ENCODE data around the gene PARP12.
"Not testable (repeated sequence)": the region's sequence is repeated elsewhere in the genome, so short reads cannot be mapped to it uniquely, and the experiment has no call there.

PARP12 gene, protein sequence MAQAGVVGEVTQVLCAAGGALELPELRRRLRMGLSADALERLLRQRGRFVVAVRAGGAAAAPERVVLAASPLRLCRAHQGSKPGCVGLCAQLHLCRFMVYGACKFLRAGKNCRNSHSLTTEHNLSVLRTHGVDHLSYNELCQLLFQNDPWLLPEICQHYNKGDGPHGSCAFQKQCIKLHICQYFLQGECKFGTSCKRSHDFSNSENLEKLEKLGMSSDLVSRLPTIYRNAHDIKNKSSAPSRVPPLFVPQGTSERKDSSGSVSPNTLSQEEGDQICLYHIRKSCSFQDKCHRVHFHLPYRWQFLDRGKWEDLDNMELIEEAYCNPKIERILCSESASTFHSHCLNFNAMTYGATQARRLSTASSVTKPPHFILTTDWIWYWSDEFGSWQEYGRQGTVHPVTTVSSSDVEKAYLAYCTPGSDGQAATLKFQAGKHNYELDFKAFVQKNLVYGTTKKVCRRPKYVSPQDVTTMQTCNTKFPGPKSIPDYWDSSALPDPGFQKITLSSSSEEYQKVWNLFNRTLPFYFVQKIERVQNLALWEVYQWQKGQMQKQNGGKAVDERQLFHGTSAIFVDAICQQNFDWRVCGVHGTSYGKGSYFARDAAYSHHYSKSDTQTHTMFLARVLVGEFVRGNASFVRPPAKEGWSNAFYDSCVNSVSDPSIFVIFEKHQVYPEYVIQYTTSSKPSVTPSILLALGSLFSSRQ

DNA sequence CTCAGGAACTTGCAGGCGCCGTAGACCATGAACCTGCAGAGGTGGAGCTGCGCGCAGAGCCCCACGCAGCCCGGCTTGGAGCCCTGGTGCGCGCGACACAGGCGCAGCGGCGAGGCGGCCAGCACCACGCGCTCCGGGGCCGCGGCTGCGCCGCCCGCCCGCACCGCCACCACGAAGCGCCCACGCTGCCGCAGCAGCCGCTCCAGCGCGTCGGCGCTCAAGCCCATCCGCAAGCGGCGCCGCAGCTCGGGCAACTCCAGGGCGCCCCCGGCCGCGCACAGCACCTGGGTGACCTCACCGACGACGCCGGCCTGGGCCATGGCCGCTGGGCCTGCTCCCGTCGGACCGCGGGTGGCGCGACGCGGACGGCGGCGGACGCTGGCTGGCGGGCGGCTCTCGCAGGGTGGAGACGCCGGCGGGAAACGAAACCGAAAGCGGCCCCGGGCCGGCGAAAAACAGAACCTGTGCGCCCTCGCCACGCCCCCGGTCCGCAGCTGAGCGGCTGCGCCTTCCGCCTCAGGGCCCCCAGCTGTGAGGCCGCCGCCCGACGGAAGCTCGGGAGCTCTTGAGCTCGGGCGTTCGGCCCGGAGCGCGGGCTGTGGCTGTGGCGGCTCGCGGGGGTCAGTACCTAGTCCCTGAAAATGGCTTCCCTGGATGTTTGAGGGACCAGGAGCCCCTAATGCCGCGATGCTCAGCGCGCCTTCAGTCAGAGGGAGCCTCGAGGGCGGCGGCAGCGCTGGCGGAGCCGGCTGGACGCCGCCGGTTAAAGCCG, at the start of gene PARP12:
Gene PARP12, minus strand, starts transcription at position 424 of the 772 bp plus-strand sequence. Its CDS starts 104 bp downstream, at position 320.
- peak; percentile 84 for DNase-seq

DNA sequence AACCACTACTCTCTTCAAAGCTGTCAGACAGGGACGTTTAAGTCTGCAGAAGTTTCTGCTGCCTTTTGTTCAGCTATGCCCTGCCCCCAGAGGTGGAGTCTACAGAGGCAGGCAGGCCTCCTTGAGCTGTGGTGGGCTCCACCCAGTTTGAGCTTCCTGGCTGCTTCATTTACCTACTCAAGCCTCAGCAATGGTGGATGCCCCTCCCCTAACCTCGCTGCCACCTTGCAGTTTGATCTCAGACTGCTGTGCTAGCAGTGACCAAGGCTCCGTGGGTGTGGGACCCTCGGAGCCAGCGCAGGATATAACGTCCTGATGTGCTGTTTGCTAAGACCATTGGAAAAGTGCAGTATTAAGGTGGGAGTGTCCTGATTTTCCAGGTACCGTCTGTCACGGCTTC, 46.0 kb upstream of the PARP12 start:
- not testable (repeated sequence) for DNase-seq

DNA sequence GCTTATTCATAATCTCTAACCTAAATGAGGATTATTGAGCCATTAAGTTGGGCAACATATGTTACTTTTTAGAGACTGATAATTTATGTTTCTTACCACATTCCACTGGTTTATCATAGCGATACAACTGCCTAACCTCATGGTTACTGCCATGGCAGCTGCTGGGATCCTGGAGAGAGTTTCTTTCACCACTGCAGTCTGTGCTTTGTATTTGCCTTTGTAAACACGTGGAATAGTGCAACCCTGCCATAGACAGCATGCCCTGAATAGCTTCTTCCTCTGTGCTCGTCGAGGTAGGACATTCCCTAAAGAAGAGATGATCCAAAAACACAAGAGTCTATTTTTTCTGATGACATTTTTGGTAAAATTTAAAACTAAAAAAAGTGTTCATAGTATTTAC, 33.7 kb upstream of the PARP12 start:
- DNase-seq, result no peak

DNA sequence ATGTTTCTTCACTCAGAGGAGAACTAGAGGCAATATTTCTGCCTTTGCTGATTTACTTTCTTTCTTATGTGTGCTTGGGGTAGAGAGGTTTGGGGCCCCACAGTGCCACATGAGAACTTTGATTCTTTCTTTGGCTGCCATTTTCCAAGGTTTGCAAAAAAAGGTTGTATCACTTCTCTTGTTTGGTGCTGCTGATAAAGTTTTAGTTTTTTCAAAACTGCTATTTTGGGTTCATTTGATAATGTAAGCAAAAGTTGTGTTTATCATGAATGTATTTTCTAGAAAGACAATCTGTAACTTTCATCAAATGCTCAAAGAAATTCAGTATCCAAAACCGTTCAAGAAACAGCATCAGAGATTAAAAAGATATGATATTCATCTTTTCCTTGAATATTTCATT, 30.6 kb upstream of the PARP12 start:
- no peak for DNase-seq

DNA sequence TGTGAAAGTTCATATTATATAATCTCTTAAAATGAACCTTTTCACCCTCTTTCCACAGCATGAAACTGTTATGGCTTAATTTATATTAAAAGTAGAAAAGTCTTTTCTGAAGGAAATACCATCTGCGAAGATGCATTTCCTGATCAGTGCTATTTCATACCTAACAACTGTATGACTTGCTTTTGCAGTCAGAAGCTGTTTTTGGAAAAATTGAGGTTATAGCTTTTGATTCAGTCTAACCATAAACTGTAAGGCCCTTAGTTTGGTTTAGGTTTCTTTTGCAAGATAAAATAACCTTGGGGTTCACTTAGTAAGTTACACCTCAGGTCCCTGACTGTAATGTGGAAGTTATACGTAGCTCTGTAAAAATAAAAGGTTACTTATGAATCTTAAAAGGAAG, 22.7 kb upstream of the PARP12 start:
- DNase-seq, result no peak

DNA sequence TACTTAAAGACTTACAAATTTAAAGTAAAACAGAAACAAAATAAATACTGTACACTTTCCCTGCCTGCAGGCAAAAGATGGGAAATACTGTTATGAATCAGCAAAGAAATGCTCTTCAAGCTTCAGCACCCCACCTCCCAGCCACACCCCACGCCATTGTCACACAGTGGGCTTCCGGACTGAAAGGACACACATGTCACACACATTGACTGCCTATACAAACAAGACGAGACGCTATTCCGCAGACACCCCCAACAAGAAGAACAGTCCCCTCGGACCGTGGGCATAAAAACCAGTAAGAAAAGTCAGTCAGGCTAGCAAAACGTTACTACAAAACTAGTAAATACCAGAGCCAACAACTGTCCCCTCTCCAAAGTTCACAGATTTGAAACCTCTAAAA, 22.2 kb upstream of the PARP12 start:
- no peak for DNase-seq

DNA sequence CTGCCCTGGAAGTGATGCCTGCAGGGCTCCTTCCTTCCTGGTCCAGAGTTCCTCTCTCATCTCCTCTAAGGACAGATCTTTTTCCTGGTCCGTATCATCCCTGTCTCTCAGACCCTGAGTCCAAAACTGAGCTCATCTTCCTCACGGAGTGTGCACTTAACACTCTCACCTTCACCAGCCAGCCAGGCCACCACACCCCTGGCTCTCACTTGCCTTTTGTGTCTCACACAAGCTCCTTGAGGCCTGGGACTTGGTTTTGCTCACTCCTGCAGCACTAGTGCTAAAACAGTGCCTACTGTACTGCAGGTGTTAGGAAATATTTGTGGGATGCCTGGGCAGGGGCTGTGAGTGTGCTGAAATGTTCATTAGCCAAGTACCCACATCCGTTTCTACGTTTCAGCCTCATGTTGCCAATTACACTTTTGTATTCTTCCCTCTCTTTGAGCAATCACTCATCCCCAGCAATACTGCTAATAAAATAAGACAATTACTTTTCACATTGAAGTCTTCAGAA, 21.4 kb upstream of the PARP12 start:
- no peak for DNase-seq

DNA sequence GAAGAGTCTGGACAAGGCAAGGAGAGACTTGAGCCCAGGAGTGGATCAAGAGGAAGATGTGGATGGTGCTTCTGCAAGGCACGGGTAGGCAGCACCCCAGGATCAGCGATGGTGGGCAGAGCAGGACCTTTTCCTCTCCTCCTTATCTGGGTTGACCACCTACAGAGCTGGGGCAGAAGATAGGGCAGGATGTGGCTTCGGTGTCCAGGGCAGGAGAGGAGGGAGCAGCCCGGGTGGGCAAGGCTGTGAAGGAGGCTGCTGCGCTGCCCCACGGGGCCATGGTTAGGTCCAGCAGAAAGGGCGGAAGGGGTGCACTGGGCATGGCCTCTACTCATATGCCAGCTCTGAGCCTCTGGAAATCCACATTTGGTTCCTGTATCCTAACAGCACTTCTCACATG, 20.0 kb upstream of the PARP12 start:
- no peak for DNase-seq

DNA sequence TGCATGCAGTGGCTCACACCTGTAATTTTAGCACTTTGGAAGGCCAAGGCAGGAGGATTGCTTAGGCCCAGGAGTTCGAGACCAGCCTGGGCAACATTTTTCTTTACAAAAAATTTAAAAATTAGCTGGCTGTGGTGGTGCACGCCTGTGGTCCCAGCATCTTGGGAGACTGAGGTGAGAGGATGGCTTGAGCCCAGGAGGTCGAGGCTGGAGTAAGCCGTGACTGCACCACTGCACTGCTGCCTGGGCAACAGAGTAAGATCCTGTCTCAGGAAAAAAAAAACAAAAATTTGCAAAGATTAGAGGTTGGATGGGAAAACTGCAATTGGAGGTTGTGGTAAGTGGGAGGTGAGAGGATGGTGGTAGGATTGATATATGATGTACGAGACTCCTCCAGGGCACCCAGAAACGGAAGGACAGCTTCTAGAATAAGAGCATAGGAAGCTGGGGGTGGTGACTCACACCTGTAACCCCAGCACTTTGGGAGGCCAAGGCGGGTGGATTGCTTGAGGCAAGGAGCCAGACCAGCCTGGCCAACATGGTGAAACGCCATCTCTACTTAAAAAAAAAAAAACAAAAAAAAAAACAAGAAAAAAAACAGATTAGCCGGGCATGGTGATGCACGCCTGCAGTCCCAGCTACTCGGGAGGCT, 19.1 kb upstream of the PARP12 start:
- DNase-seq, result no peak

DNA sequence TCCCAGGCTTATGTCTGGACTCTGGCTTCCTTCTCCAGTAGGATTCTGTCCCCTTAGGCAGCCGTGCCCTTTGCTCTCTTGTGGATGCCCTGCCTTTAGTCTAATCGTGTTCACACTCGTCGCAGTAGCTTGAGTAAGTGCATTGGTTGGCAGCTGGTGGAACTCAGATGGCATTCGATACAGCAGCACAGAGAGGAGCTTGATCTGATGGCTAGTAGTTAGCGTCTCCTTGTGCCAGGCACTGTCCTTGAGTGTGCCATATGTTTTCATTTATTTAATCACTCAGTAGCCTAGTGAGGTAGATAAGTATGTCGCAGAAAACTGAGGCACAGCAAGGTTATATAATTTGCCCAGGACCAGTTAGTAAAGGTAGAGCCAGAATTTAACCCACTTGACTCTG, 18.2 kb upstream of the PARP12 start:
- no peak for DNase-seq

DNA sequence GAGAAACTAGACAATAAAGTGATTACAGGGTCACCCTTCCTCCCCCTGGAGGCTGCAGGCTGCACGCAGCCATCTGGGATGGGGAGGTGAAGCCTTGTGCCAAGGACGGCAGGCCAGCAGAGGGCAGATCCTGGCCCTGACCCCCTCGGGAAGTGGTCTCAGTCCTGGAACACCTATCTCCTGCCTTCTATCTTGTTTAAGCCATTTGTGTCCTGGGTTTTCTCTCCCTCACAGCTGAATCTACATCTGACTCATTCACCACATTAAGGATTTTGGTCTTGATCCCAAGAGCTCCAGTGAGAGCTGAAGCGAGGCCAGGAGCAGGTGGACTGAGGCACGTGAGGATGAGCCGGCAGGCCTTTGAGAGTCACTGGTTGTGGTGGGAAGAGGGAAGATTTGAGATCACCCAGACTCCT, 16.4 kb upstream of the PARP12 start:
- DNase-seq, result no peak

DNA sequence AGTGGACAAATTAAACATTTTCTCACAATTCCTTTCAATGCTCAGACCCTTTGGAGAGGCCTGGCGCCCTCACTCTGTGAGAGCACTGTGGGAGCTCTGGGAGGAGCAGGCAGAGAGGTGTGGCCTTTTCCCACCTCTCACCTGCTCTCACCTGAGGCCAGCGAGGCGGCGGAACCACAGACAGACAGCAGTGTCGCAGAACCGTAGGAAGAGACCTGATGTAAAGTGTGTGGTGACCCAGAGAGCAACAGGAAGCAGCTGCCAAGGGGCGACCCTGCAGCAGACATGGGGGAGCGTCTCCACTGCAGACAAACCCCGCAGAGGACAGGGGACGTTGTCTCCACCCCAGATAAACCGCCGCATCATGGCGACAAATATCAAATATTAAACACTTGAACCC, 15.6 kb upstream of the PARP12 start:
- DNase-seq, result no peak

DNA sequence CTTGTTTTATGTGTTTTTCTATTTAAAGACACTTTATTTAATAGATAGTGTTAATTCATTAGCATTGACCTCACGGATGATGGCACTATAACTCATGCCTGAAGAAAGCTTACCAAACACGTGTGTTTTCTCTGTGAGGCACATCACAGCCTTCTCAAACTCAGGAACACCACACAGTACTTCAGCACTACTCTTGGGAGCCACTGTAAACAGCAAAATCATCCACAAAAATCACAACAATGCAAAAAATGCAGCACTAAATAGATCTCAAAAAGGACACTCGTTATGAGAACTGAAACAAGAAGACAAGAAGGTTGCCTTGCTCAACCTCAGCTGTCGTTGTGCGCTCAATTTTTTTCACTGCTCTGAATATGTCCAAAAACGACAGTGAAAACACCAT, 12.0 kb upstream of the PARP12 start:
- no peak for DNase-seq

DNA sequence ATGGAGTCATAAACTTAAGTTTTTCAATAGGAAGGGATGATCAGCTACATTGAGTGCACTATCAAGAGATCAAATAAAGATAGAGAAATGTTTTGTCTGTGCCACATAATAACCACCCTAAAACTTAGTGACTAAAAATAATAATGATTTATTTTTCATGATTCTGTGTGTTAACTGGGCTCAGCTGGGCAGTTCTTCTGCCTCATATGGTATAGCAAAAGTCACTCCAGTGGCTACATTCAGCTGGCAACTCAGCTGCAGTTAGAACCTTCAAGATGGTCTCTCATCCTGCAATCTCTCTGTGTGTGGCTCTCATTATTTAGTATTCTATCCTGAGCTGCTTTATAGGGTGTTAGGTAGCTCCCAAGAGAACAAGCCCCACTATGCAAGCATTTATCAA, 7.8 kb upstream of the PARP12 start:
- DNase-seq, result no peak

DNA sequence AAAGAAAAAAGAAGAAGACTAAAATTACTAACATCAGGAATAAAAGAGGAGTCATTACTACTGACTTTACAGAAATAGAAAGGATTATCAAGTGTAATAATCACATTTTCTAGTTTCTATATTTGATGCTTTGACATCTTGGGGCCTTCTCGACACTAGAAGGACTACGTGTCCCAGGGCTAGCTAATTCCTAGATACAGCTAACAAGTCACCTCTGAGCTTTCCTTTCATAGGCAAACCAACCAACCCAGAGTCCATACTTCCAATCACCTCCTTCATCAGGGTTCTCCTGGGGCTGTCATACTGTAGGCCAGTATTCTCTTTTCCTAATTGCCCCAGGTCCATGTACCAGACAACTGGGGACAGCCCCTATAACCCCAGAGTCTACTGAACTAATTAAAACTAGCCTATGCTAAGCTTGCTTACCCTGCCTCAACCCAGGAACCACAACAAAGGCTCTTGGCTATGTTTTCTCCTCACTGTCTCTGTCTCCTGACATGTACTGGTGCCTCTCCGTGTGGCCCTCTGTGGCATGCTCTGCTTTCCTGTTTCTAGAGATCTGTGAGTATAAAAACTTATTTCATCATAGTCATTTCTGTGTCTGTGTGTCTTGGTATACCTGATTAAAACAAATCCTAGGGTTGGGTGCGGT, 6.7 kb upstream of the PARP12 start:
- DNase-seq, result no peak

DNA sequence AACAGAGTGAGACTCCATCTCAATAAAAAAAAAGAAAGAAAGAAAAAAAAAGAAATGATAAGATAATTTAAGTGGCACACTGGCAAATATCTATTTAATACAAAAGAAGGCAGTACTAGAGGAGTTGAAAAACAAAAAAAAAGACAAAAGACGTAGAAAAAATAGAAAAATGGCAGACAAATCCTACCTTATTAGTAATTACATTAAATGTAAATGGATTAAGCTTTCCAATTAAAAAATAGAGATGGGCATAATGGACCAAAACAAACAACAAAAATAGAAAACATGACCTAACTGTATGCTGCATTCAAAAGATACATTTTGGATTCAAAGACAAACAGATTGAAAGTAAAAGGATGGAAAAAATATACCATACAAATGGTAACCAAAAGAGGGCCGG, 5.3 kb upstream of the PARP12 start:
- DNase-seq, result no peak

DNA sequence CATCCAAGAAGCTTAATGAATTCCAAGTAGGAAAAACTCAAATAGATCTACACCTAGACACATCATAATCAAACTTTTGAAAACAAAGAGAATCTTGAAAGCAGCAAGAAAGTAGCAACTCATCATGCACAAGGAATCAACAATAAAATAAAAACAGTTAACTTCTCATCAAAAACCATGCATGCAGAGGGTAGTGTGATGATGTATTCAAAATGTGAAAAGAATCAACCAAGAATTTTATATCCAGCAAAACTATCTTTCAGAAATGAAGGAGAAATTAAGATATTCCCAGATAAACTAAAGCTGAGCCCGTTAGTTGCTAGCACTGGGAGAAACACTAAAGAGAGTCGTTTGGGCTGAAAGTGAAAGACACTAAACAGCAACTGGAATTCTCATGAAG, 4.3 kb upstream of the PARP12 start:
- DNase-seq, result no peak

DNA sequence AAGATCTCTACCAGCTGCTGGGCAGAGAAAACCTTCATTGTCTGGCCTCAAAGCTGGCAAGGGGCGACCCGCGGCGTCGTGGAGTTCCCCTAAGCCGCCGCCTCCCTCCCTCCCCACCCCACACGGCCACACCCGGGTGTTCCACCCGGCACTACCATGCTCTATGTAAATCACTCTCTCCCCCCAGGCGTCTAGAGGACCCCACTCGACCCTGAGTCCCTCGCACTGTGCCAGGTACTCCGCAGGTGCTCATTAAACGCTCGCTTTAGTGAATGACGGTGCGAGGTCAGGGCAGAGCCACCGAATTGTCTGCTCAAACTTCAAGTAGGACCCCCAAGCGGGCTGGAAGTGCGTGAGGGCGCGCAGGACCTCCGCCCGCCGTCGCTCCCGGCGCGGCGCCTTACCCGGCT, 628 bp downstream of the PARP12 start:
- peak; percentile 26 for DNase-seq

DNA sequence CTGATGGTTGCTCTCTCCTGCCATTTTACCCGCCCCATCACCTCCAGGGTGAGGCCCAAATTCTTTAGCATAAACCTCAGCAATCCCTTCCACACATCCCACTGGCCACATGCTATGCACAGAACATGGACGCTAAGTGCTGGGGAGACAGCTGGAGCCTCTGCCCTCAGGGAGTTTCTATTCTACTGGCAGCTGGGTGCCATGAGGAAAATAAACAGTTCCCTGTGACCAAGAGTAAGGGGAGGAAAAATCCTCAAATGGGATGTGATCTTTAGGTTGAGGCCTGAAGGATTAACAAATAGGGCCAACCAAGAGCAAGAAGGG, 1.2 kb downstream of the PARP12 start:
- DNase-seq, result no peak

DNA sequence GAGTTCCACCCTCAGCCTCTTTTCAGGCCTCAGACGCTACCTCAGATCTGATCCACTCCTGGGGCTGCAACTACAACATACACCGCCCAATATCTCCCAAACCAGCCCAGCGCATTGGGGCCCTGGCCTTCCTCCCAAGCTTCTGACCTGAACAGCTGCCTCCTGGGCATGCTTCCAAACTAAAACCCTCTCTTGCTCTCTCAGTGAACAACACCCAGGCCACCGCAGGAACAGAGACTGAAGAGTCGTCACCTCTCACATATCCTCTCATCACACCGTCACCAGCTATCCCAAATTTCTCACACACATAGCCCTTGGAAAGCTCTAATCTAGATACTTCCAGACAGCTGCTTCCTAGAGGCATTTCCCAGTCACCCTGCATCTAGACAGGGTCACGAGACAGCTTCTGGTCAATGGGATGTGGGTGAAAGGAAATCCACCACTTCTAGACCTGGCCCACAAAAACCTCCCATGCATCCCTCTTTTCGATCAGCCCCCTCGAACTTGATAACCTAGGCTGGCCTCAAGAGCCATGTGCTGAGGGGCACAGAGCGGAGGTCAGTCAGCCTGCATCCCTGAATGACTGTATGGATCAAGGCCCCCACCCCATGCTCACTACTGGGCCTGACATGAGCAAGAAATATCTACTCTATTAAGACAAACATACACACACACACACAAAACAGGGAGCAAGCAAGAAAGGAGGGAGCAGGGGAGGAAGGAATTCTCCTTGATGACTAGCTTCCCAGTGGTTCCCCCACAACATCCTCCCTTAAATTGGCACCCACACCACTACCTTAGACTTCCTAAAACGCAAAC, 1.8 kb downstream of the PARP12 start:
- peak; percentile 78 for DNase-seq

DNA sequence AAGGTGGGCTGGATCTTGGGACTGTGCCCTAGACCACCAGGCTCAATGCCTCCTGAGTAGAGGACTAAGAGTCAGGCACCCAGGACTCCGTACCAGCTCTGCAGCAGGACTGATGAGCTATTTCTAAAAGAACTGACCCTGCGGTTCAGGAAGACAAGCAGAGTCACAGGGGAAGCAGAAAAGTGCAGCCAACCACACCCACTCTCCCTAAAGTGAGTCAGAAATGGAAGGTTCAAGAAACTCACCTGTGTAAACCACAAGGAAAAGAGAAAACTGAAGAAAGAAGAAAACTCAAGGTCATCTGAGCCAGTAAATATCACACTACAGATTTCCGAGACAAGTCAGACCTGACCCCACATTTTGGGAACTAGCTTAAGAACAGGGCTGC, 2.5 kb downstream of the PARP12 start:
- no peak for DNase-seq

All from NCI-H2029 treated with DMSO at 0.1 percent for 48 hours (cell line).